GM08714 (cell line): ENCODE measurements around the gene MIF4GD.
A peak's percentile ranks its signal among the peaks of the same experiment; 100 is the strongest.

Experiments
- H3K4me3 ChIP-seq: fragments of 200-500 bp; sonication (Bioruptor generic); 2 replicates; pipeline ENCODE4 v1.5.1; 2014; ENCODE audit warnings: mild to moderate bottlenecking, low read length, inconsistent platforms
- ZNF274 ChIP-seq: IDR thresholded peaks from 2 replicates; pipeline ENCODE4 v1.6.1; 2012; ENCODE audit warnings: mild to moderate bottlenecking, low read depth, low read length

The MIF4GD gene

GRCh38 chr17:75252039-75252816 lies 18.8 kb downstream of the MIF4GD start:
- TF ChIP-seq ZNF274, result no peak
- H3K4me3 ChIP-seq, result no peak overlapping the region

DNA sequence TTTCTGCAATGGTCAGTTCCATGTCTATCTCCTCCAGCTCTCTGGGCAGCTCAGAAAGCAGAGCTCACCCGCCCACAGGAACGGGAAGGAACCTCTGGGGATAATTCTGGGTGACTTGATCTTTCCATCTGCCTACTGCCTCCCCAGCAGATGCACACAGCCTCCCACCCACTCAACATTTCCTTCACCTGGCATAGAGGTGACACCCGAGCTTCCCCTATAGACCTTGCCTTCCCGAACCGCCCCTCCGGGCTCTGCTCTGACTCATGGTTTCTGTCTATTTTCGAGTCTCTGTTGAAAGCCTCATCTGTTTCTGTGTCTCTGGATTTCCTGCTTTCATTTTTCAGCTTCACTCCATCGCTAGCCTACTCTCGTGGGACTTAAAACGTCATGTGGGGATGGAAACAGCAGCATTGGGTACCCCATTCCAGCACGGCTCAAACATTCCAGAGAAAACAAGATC lies 21.0 kb downstream of the MIF4GD start:
- TF ChIP-seq ZNF274, result no peak
- H3K4me3 ChIP-seq, result peak overlapping the region; percentile 33; the same call in 1 of the 2 replicates

DNA sequence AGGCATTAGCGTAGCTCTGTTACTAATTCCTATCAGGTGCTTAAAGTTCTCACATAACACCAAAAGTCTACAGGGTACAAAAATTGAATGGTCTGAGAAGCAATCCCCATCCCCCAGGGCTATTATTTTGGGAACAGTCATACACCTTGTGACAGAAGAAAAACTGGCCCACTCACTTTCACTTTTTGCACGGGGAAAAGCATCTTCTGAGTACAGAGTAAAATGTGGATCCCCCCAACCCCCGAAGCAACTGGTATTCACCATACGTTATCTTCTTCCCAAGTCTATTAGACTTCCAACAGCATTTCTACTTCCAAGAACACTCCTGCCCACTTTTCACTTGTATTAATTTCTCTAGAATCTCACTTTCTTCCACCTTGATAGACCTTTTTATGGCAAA lies 21.5 kb downstream of the MIF4GD start:
- H3K4me3 ChIP-seq, result peak overlapping the region; percentile 33; the same call in 1 of the 2 replicates
- TF ChIP-seq ZNF274, result no peak

DNA sequence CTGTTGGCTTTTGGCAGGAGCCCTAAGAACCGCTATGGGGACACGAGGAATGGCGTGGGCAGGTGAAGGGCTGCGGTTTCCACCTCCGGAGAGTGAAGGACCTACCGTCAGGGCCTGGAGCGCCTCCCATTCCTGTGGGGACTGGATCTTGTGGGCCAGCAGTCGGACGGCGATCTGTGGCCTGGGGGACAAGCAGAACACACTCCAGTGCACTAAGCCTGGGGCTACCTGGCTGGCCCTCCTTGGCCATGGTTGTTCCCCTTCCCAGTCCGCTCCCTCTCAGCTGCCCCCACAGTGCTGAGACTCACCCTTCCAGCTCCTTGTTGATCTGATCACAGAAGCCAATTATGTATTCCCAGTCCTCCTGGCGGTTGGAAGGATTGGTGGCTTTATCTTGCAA lies 24.6 kb downstream of the MIF4GD start:
- H3K4me3 ChIP-seq, result no peak overlapping the region
- no peak for TF ChIP-seq ZNF274

DNA sequence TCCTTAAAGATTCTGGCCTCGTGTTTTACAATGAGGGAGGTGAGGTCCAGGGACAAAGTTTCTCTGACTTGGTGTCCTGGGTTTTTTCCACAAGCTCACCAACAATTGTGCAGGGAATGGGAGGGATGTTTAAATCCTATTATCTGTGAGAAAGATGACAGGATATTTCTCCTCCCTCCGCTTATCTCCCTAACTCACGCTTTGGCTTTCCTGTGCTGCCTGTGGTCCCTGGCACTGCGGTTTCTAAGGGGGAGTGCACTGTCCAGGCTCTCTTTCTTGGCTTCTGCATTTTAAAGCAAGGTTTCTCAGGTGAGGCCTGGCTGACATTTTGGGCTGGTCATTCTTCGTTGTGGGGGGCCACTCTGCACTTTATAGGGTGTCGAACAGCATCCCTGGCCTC lies 26.0 kb downstream of the MIF4GD start:
- no peak for TF ChIP-seq ZNF274
- H3K4me3 ChIP-seq, result no peak overlapping the region

DNA sequence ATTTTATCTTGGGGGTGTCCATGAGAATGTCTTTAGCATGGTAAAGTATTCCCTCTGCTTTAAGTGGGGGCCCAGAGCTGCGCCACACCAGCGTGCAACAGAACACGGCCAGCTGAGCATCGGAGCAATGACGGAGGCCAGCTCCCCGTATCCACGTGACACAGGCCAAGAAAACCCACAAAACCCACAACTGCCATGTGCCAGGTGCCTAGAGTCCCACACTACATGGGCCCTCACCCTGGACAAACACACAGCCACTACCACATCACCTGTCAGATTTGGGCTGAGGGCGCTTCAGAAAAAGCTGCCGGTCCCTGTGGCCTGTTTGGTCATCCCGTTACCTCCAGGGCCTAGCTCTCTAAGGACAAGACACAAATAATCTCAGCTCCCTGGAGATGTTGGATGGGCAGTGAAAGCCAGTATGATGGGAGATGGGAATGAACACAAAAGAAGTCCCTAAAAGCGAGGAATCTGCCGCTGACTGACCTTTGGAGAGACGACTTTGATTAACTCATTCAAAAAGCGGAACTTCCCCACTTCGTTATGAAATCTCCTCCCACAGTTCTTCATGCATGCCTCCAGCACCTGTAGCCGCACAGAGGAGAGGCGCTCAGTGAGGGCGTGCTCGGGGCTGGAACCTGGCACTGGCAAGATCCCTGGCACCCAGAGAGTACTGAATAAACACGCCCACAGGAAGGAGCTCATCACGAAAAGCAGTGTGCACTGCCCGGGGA lies 26.7 kb downstream of the MIF4GD start:
- H3K4me3 ChIP-seq, result no peak overlapping the region
- TF ChIP-seq ZNF274, result no peak

DNA sequence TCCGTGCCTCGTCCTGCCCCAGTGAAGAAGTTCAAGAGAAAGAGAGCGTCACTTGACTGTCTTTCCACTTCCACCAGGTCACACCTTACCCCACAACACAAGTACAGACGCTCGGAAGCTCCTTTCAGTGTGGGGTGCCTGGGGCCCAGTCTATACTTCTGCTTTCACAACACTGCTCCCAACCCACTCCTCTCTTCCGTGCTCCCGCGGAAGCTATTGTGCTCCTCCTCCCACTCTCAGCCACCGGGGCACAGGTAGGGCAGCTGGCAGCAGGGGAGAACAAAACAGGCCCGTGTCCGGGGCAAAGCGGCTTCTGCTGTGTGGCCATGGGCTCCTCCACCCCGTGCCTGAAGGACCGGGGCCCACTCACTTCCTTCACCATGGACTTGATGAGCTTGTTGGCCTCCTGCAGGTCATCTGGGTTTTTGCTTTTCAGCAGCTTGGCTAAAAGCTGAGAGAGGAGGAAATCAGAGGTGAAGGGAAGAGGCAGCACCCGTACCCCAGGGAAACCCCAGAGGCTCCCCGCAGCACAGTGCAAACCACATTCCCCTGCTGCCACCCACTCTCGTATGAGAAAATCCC lies 28.5 kb downstream of the MIF4GD start:
- H3K4me3 ChIP-seq, result no peak overlapping the region
- no peak for TF ChIP-seq ZNF274

GRCh38 chr17:75241996-75242460 lies 29.0 kb downstream of the MIF4GD start:
- TF ChIP-seq ZNF274, result no peak
- no peak overlapping the region for H3K4me3 ChIP-seq

DNA sequence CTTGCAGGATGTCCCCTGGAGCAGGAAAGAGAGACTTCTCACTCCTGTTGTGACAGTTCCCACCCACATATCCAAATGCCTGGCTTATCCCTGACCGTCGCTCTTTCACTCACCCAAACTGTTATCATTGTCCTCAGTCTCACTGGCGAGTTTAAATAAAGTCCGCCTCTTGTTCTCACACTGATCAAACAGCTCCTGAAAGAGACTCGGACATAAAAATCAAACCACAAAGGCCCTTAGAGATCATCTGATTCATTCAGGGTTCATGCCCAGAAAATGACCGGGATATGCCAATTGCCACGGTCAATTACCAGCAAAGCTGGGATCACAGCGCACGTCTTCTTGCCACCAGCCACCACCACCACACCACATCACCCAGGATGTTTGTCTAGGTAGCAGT lies 29.5 kb downstream of the MIF4GD start:
- no peak overlapping the region for H3K4me3 ChIP-seq
- TF ChIP-seq ZNF274, result no peak

DNA sequence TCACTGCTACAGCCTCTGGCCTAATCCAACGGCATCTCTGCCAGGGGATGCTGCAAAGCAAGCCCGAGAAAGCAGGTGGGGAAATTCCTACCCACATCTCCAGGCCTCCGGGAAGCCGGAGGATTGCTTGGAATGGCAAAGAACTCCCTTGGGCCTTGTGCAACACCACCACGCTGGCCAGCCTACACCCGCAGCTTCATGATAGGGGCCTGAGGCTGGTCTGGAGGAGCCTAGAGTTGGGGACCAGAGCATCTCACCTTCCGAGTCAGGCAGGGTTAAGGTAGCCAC lies 29.9 kb downstream of the MIF4GD start:
- TF ChIP-seq ZNF274, result no peak
- no peak overlapping the region for H3K4me3 ChIP-seq

- no peak for TF ChIP-seq ZNF274
- no peak overlapping the region for H3K4me3 ChIP-seq
Measured at GRCh38 chr17:75240394-75241142, 30.5 kb downstream of the MIF4GD start.

- H3K4me3 ChIP-seq, result no peak overlapping the region
- TF ChIP-seq ZNF274, result no peak
Measured at GRCh38 chr17:75239778-75240393, 31.1 kb downstream of the MIF4GD start.

GRCh38 chr17:75239214-75239613 lies 31.8 kb downstream of the MIF4GD start:
- no peak for TF ChIP-seq ZNF274

DNA sequence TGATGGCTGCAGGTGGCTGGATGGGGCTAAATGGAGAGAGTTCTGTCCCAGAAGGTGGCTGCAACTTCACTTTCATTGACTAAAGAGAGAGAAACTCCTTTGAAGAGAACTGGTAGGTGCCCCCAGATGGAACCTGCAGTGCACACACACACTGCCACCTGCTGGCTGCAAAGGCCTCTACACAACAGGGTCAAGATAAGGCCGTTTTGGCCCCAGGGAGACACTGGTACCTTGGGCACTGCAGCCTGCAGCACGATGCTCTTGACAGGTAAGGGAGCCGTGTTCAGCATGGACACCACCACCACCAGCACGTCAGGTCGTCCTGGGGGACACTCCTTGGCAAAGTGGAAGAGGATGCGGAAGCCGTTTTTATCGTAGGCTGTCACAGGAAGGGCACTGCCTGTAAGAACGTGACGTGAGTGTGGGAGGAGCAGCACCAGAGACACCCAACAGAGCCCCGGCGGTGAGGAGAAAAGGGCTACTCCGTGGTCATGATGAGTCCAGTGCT lies 32.3 kb downstream of the MIF4GD start:
- no peak for TF ChIP-seq ZNF274
- H3K4me3 ChIP-seq, result no peak overlapping the region

More at GRCh38 chr17:75239214-75239613, 31.8 kb downstream of the MIF4GD start:
- no peak overlapping the region for H3K4me3 ChIP-seq
